SKM-1 treated with dmso at 0.1 percent for 144 hours (cell line): Measurements from ENCODE around the gene COQ3.
A peak's percentile ranks its signal among the peaks of the same experiment; 100 is the strongest.
"Not testable (repeated sequence)": the region's sequence is repeated elsewhere in the genome, so short reads cannot be mapped to it uniquely, and the experiment has no call there.

Source experiments
- DNase-seq: peaks from one replicate; lab custom pipeline; 2025; ENCODE audit not compliant: unreplicated experiment; lab: John Stamatoyannopoulos, UW

The COQ3 gene

DNA sequence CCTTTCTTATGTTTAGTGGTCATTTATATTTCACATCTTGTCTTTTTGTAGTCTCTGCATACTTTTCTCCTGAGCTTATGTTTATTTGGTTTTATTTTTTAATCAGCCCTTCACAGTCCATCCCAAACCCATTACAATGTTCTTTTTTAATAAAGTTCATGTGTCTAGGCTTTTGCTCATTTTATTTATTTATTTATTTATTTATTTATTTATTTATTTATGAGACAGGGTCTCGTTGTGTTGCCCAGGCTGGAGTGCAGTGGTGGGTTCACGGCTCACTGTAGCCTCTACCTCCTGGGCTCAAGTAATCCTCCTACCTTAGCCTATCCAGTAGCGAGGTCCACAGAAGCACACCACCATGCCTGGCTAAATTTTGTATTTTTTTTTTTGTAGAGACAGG, 3.1 kb downstream of the COQ3 start:
- no peak for DNase-seq

DNA sequence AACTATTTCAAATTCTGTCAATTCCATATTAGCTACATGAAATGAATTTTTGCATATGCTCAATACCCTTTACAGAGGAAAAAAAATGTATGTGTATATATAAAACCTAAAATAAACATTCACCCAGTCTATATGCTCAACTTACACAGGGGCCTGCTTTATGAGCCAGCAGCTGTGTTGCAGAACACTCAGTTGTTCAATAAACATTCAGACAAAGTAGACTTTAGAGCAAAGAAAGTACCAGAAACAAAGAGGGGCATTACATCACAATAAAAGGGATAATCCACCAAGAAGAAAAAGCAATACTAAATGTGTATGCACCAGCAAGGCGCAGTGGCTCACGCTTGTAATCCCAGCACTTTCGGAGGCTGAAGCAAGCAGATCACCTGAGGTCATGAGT, 9.5 kb downstream of the COQ3 start:
- no peak for DNase-seq

DNA sequence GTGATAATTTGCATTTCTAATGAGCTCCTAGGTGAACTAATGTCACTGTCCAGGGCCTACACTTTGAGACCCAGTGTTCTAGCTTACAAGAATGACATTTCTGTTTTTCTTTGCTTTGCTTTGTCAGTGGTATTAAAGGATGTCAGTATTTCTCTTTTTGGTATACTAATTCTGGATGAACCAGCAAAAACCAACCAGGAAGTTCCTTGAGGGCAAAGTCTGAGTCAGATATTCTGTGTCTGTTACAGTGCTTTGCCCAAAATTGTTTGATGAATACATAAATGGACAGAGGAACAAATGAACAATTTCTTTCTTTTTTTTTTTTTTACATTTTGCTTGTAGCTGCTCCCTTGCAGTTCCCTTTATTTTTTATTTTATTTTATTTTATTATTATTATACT, 15.4 kb downstream of the COQ3 start:
- no peak for DNase-seq

DNA sequence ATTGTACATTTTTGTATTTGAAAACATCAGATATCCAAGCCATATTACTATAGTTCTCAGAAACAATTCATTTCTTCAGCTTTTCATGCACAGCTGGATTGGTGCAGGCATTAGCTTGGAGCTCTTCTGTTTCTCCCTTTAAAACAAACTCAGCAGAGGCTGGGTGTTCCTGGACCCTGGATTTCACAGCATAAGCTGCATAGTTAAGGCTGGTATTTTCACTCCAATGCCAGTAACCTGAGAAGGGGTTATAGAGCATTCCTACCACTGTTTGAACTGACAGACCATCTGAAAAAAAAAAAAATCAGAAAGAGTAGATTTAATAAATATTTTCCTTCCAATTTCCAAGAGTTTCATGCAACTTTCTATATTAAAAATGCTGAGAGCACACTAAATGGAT, 24.5 kb downstream of the COQ3 start:
- no peak for DNase-seq

DNA sequence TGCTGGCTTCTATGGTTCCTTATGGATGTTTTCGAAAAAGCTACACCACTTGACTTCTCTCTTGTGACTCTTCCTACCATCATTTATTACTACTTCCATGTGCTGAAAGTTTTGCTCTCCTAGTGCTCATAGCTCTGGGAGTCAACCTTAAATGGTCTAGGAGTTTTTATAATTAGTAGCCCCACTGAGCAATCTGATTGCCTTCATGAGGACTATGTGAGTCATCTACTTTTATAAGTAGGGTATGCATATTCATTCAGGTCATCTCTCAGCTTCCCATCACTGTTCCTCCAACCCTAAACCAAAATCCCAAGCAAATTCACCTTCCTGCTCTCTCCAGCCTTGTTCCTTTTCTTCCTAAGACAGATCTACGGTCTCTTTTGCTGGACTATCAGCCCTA, 27.1 kb downstream of the COQ3 start:
- DNase-seq: no peak

DNA sequence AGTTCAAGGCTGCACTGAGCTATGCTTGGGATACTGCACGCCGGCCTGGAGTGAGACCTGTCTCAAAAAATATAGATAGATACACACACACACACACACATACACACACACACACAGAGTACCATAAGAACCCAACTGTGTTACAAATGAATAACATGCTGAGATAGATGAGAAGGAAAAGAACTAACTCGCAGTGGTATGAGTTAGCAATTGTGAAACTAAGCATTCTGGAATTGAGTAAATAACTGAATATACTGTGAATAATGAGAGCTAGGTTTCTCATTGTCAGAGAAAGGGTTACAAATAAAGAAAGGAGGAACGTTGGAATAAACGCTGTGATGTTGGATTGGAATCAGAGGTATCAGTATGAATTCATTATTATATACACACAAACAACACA, 30.0 kb downstream of the COQ3 start:
- DNase-seq: no peak

DNA sequence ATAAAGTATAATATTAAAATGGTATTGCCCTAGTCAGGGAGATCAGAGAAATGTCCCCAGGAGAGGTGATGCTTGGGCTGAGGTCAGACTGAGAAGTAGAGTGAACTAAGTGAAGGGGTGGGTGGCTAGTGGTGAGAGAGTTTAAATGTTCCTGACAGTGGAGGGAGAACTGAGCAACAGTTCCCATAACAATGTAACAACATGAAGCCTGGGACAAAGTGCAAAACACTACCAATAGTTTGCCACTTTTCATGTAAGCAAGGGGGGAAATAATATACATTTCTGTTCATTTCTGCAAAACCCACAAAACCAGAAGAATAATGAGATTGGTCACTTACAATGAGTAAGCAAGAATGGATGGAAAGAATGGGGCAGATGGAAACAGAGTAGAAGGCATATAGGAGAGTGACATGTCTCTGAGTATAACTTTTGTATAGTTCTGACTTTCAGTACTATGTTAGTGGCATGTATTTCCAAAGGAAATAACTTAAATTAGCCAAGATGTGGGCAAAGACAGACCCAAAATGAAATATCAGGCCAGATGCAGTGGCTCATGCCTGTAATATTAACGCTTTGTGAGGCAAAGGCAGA, 31.2 kb downstream of the COQ3 start:
- no peak for DNase-seq

DNA sequence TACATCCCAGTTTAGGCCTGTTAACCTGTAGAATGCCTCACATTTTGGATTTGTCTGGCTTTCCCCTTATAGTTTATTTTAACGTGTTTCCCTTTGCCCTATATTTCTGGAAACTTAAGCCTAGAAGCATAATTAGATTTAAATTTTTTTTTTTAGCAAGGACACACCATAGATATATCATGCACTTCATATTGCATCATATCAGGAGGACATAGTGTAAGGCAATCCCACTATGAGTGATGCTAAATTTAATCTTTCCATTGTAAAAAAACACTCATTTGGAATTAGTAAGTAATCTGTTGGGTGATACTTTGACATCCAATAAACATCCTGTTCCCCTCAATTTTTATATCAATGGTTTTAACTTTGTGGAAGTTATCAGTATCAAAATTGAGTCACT, 34.2 kb downstream of the COQ3 start:
- no peak for DNase-seq

DNA sequence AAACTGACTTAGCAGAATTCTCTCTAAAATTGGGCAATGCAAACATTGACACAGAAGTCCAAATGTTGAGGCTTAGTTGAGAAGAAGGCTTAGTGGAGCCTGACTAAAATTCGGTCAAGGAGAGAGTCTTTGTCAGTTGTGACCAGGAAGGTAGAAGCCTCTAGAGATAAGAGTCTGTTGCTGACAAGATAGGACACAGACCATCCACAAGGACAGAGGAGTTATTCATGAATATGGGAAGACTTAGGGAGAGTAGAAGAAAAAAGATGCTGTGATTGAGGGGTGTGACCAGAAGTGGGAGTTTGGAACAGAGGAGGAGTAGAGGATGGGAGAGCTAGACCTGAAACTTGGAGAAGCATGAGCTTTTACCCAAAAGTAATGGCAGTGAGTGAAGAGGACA, 37.4 kb downstream of the COQ3 start:
- no peak for DNase-seq

DNA sequence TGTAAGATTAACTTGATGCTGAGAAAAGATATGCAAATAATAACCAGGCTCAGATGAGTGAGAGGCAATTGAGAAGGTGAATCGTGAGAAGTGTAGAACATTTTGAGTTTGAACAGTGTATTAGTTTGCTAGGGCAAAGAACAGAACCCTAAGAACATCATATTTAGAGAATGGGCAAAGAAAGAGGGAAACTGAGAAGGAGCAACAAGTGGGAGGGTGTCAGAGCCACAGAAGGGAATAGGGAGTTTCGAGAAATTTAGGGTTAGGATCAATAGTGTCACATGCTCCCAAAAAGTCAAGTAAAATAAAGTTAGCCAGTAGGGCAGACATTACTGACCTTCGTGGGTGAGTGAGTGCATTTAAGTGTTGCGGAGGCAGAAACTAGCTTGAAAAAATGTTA, 39.0 kb downstream of the COQ3 start:
- DNase-seq: no peak

DNA sequence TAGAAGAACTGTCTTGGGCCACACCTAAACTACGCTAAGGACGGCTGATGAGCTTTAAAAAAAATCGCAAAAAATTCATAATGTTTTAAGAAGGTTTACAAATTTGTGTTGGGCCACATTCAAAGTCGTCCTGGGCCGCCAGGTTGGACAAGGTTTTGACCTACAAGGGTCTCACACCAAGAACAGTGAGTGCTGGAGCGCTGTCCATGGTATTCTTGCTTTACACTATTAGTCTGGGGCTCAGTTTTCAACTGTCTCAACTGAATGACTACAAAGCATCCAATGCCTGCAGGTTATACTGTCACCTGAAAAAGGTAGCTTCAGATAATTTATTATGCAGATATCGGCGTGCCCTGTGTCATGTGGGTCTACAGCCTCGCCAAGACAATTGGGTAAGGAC, 40.9 kb downstream of the COQ3 start:
- DNase-seq: no peak

DNA sequence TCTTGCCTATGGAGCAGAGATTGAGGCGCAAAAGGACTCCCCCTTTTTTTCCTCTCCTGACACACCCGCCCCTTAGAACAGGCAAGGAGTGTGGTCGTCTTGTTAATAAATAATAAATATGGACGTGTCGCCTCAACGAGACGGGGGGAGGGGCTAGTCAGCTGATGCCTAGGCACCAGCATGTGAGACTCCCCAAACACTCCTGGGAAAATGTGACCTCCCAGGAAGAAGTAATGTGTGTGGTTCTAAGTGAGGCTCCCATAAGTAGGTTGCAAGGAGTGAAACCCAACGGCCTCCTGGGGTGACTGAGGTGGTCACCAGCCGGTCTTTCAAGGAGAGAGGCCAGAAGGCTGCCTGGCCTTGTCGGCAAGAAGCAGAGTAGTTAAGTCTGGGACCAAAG, 43.4 kb downstream of the COQ3 start:
- no peak for DNase-seq

DNA sequence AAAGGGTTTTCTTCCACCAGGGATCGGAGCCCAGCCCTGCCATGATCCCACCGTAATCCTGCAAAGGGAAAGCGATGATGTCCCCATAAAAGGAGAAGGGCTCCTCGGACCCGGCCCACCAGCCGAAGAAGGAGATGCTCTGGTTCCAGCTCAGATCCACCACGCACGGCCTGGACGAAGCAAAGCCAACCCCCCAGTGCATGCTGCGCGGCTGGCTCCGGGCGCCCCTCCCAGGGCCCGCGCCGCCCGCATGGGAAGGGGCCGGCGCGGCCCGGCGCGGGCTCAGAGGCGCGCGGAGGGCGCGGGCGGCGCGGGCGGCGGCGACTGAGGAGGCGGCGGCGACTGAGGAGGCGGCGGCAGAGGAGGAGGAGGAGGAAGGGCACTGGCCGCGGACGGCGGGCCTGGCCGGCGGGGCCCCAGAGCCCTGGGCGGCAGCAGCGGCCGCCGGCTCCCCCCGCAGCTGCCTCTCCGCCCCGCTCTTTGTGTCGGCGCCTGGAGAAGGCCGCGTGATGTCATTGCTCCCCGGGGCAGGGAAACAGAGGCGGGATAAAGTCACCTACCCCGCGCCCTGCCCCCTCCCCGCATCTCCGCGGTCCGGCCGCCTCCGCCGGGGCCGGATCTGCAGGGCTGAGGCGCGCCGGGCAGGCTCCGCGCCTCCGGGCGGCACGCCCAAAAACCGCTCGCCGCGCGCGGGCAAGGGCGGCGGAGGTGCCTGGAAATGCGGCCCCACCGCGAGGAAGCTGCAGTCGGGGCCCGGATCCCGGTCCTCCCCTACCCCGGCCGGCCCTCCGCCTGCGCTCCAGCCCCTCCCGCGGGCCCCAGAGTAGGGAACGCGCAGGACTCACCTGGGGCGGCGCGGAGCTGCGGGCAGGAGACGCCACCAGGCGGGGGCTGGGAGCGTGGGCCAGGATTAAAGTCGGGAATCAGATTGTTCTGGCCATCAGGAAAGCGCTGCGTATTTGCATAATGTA, 44.5 kb downstream of the COQ3 start, which contains the start of gene FAXC:
TSS of gene FAXC (minus strand) at position 504 of the 971 bp plus-strand sequence. CDS start at position 202, 302 bp downstream.
- DNase-seq: peak; percentile 19

DNA sequence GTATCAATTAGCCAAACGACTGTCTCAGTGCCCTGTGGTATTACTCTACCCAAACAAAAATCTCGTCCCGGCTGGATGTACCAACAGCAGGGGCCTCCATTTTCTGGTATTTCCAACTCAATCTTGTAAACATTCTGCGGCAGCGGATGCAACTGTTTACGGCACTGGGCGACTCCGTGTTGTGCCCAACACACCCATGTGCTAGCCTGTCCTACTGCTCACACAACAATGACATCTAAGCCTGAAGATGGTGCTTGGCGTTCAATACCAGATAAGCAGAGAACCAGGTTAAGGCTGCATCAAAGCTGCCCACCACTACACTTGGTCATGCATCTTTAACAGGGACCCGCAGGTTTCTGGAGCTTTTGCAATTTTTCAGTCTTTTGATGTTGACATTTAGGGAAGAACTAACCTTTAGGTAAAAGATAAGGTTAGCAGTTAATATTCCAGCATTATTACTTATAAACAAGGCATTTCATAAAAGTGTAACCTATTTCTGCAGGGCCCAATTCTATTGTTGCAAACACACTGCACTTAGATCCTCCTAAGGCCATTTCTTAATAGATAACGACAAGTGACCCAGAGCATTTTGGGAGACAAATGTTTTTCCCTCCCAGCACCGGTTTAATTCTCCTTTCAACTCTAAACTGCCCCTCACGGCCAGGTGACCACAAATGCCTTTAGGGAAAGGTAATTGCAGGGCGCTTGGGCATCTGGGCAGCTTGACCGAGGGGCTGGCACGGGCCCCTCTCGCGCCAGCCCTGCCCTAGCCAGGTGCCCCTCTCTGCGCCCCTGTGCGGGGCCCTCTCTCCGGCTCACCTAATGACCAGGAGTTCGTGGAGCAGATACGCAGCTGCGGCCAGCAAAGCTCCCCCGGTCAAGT, 45.5 kb downstream of the COQ3 start:
- DNase-seq: no peak

DNA sequence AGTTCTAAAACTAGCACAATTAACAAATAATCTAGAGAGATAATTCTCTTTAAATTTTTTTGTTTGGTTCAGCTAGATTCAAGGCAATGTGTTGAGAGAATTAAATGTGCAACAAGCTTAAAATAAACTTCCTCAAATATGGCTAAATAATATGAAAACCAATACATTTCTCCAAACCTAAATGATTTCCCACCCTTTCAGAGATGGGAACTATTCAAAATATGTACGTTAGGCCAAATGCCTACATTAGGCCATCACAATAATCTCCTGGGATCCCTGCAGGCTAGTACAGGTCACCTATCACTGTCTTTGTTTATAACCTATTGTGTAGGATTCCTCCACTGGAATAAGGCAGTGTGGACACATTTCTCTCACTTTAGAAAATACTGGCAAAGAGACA, 46.2 kb downstream of the COQ3 start:
- no peak for DNase-seq

DNA sequence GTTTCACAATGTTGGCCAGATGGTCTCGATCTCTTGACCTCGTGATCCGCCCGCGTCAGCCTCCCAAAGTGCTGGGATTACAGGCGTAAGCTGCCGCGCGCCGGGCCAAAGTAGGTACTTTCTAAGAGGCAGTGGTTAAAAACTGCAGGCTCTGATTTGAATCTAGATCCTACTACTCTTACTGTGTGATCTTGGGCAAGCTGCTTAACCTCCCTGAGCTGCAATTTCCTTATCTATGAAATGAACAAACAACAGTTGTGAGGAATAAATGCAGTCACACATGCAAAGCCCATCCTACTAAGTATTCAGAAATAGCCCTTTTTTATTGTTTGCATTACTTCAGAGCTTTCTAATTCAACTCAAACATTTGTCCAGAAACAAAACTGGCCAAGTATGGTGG, 47.4 kb downstream of the COQ3 start:
- no peak for DNase-seq

DNA sequence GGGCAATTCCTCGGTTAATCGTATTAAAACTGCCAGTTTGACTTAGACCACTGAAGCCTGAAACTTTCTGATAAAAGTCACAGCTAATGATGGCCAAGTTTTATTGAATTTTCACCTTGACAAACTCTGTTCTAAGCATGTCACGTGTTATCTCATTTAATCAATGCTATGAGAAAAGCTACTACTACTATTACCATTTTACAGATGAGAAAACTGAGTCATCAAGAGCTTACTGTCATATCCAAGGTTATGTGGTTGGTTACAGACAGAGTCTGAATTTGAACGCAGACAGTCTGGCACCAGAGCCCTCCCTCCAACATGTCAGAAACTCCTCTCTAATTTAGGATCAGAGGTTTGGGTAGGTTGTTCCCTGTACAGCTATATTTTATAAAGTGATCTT, 48.8 kb downstream of the COQ3 start:
- no peak for DNase-seq

DNA sequence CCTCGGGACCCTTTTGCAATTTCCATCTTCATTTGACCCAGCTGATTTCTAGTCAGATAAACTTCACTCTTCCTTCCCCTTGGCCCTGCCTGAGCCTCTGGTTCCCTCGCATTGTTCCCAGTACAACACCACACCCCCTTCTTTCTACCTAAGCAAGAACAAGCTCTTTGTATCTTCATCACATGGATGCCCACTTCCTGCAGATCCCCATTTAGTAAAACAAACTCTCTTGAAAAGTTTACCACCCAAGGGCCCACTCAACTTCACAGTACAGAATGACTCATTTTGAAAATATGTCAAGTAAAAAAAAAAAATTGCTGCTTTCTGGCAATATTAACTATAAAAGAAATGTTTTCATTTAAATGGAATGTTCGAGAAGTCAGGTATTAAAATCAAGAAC, 49.7 kb downstream of the COQ3 start:
- no peak for DNase-seq

DNA sequence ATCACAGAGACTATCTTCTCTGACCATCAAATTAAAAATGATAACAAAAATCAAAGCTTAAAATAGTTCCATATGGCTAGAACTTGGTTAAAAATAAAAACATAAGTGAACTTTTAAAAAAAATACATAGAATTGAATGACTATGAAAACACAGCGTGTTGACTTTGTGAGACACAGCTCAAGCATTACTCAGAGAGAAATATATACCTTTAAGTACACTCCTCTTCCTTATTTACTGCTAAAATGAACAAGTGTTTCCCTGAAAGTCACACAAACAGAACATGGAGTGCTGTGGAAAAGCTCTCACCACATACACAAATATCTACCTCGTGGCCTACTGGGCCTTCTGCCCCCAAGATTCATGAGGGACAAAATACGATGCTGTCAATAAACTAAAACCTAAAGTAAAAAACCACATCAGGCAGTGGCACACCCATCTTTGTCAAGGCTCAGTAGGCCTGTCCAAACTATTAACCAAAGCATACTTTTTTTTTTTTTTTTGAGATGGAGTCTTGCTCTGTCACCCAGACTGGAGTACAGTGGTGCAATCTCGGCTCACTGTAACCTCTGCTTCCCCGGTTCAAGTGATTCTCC, 52.0 kb downstream of the COQ3 start:
- no peak for DNase-seq

DNA sequence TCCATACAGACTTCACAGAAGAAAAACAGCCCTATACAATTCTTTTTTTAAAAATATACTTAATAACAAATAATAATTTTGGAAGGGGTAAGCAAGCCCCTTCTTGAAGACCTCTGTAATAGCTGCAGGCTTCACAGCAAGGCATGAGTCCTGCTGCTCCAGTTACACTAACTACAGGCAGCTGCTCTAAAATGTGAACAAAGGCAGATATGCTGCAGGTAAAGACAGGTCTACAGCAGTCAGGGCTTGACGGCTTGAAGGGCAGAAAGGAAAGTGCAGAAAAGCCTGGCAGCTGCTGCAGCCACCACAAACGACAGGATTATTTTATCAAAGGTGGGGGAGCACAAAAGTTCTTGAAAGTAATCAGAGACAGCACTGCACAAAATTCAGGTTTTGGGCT, 55.8 kb downstream of the COQ3 start:
- DNase-seq: no peak

DNA sequence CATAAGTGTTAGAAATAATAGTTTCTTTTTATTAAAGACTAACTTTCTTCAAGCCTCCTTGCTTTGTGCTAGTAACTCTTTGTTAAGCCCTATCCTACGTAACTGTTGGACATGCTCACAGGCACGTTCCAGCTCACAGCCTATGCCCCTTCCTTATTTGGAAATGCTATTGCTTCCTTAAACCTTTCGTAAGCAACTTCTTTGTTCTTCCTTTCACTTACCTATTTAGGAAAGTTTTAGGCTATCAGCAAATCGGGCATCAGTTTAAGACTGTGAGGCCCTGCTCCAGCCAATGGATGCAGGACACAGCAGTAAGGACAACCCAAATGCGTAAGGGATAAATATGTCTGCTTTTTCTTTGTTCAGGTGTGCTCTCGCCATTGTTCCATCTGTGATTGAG, 58.7 kb downstream of the COQ3 start:
- DNase-seq: not testable (repeated sequence)
